ENCODE results near the gene PDILT.
"Not testable (repeated sequence)": the region's sequence is repeated elsewhere in the genome, so short reads cannot be mapped to it uniquely, and the experiment has no call there.

Gene PDILT, protein sequence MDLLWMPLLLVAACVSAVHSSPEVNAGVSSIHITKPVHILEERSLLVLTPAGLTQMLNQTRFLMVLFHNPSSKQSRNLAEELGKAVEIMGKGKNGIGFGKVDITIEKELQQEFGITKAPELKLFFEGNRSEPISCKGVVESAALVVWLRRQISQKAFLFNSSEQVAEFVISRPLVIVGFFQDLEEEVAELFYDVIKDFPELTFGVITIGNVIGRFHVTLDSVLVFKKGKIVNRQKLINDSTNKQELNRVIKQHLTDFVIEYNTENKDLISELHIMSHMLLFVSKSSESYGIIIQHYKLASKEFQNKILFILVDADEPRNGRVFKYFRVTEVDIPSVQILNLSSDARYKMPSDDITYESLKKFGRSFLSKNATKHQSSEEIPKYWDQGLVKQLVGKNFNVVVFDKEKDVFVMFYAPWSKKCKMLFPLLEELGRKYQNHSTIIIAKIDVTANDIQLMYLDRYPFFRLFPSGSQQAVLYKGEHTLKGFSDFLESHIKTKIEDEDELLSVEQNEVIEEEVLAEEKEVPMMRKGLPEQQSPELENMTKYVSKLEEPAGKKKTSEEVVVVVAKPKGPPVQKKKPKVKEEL

DNA sequence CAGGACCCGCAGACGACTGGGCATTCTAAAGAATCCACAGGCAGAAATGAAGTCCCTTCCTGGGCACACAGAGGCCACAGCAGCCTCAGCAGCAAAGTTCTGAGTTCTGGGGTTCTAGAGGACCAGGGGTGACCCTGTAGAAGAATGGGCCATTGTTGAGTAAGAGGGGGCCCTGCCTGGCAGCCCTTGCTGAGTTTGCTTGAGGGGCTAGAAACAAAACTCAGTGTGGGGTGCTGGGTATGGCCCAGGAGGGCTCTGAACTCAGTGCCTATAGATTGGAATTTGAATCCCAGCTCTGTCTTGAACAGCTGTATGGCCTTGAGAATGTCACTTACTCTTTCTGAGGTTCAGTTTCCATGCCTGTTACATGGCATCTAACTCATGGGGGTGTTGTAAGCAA is at the start of gene PDILT:
Gene PDILT, minus strand, starts transcription at position 101 of the 400 bp plus-strand sequence. CDS start 5,437 bp downstream, outside the sequence.
- no peak within 1 kb of the TSS for H3K4me3 ChIP-seq (ENCODE audit: low read depth, low read length)
- no peaks in the 10 kb centered on the region for H3K36me3 ChIP-seq (replicated peaks)
- DNase-seq = no peak
- H3K27me3 ChIP-seq (replicated peaks) = no peaks in the 10 kb centered on the region
- in situ Hi-C loops (cut with HindIII; ENCODE audit: low pct_ligation_motif_present, low sequenced_read_pairs) = no loop called here
- TF ChIP-seq, protein P1, sequence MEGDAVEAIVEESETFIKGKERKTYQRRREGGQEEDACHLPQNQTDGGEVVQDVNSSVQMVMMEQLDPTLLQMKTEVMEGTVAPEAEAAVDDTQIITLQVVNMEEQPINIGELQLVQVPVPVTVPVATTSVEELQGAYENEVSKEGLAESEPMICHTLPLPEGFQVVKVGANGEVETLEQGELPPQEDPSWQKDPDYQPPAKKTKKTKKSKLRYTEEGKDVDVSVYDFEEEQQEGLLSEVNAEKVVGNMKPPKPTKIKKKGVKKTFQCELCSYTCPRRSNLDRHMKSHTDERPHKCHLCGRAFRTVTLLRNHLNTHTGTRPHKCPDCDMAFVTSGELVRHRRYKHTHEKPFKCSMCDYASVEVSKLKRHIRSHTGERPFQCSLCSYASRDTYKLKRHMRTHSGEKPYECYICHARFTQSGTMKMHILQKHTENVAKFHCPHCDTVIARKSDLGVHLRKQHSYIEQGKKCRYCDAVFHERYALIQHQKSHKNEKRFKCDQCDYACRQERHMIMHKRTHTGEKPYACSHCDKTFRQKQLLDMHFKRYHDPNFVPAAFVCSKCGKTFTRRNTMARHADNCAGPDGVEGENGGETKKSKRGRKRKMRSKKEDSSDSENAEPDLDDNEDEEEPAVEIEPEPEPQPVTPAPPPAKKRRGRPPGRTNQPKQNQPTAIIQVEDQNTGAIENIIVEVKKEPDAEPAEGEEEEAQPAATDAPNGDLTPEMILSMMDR (IDR thresholded peaks at IDR 0.05; ENCODE audit: low read depth, low read length, missing control alignments) = no peak
- no peak within 1 kb of the TSS for H3K27ac ChIP-seq

DNA sequence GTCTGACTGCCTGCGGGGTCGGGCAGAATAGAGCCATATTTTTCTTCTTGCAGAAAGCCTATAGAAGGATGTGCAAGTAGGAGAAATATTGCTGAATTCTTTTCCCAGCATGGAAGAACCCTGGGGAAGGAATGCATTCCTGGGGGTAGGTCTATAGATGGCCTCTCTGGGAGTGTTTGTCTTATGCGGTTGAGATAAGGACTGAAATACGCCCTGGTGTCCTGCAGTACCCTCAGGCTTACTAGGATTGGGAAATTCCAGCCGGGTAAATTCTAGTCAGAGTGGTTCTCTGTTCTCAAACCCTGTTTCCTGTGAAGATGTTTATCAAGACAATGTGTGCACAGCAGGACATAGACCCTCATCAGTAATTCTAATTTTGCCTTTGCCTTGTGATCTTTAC is 49.1 kb upstream of the PDILT start:
- H3K4me3 ChIP-seq (ENCODE audit: low read depth, low read length); DNase-seq; H3K27ac ChIP-seq; H3K36me3 ChIP-seq (replicated peaks); H3K27me3 ChIP-seq (replicated peaks); in situ Hi-C loops (cut with HindIII; ENCODE audit: low pct_ligation_motif_present, low sequenced_read_pairs): not testable (repeated sequence)

DNA sequence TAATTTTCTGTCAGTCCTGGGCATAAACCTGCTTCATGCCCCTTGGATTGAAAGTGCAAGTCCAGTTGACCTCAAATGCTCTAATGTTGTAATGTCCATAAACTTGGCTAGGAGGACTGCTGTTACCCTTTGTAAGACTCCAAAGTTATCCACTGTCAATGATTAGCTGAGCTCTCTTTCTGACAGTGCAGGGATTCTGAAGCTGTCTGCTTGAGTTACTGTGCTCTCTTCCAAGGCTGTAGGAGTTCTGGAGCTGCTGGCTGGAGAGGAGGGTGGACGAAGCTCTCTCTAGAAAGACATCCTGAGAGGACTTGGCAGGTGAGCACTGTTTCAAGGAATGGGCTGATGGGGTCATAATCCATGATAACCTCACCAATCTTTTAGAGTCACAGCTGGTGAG is 46.8 kb upstream of the PDILT start, which contains the start of gene ACSM2A:
Gene ACSM2A, plus strand, starts transcription at position 158 of the 400 bp plus-strand sequence. CDS start 8,594 bp downstream, outside the sequence.
- in situ Hi-C loops (cut with HindIII; ENCODE audit: low pct_ligation_motif_present, low sequenced_read_pairs); H3K4me3 ChIP-seq (ENCODE audit: low read depth, low read length); H3K27ac ChIP-seq; H3K36me3 ChIP-seq (replicated peaks); DNase-seq; H3K27me3 ChIP-seq (replicated peaks): not testable (repeated sequence)

DNA sequence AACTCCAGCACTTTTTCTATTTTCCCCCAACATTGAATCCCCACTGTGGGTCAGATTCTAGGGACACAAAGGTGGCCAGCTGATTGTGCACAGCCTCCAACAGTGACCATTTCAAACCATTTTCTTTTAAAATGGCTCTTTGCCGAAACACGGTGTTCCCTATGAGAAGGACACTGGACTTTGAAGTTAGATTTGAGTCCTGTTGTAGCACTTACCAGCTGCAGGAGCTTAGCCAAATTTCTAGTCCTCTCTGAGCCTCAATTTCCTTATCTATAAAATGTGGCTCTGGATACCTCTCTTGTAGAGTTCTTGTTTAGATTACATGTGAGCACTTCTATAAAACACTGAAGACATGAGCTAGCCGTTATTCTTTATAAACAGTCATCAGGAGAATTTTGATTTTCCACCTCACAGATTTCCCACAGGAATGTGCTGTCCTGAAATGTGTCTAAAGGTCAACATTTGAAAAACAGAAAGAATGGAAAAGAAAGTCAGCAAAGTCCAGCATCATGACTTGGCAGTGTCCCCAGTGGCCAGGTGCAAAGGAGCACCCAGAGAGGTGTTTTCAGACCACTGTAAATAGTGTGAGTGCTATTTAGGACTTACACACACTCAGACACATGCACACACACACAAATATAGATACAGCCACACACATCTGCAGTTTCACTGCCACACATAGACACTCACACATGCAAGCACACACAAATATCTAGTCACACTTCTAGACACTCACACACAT is 42.3 kb upstream of the PDILT start:
- H3K36me3 ChIP-seq (replicated peaks); DNase-seq; in situ Hi-C loops (cut with HindIII; ENCODE audit: low pct_ligation_motif_present, low sequenced_read_pairs); H3K27me3 ChIP-seq (replicated peaks); H3K4me3 ChIP-seq (ENCODE audit: low read depth, low read length); H3K27ac ChIP-seq: not testable (repeated sequence)

DNA sequence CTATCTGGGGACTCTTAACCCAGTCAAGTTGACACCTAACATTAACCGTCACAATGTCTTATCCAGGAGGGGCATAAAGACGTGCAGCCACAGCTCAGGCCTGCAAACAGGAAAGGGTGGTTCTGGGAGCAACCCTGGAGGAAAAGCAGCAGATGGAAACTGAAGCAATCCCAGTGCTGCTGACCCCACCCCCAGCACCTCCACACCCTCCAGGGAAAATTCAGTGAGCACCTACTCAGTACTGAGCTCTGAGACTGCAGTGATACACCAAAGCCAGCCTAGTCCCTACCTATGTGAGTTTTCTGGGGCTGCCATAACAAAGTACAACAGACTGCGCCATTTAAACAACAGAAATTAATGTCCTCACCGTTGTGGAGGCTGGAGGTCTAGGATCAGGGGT is 37.3 kb upstream of the PDILT start:
- H3K27ac ChIP-seq; H3K27me3 ChIP-seq (replicated peaks); H3K4me3 ChIP-seq (ENCODE audit: low read depth, low read length); in situ Hi-C loops (cut with HindIII; ENCODE audit: low pct_ligation_motif_present, low sequenced_read_pairs); DNase-seq; H3K36me3 ChIP-seq (replicated peaks): not testable (repeated sequence)

DNA sequence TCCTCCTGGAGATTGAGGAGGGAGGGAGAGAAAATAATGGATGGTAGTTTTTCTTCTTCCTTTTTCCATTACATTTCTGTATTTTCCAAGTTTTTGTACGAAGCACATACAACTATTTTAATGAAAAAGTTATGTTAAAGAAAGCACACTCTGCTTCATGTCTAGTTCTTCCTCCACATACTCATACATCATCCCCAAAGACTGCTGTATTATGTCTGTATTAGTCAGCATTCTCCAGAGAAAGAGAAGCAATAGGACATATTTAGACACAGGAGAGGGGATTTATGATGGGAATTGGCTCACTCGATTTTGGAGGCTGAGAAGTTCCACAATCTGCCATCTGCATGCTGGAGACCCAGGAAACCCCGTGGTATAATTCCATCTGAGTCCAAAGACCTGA is 36.7 kb upstream of the PDILT start:
- Histone ChIP-seq H3K27ac (no peak overlapping the region), H3K4me3 (ENCODE audit: low read depth, low read length) (no peak overlapping the region), H3K36me3 (replicated peaks) (no peaks in the 10 kb centered on the region), H3K27me3 (replicated peaks) (no peaks in the 10 kb centered on the region)
- in situ Hi-C loops (cut with HindIII; ENCODE audit: low pct_ligation_motif_present, low sequenced_read_pairs) = no loop called here
- TF ChIP-seq, protein P1 (IDR thresholded peaks at IDR 0.05; ENCODE audit: low read depth, low read length, missing control alignments) = no peak
- no peak for DNase-seq

DNA sequence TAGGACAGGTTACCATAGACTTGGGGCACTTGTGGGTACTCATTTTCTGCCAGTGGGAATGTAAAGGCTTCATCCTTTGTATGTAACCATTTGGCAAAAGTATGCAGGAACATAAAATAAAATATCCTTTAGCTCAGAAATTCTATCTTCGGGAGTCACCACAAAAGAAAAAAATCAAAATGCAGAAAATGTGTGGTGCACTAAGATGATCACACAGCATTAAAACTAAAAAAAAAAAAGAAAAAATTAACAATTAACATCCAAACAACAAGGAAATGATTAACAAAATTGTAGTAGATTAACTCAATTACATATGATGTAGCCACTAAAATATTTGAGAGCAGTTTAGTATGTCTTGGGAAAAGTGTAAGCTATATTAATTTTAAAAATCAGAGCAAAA is 36.2 kb upstream of the PDILT start:
- in situ Hi-C loops (cut with HindIII; ENCODE audit: low pct_ligation_motif_present, low sequenced_read_pairs); H3K27me3 ChIP-seq (replicated peaks); DNase-seq; H3K36me3 ChIP-seq (replicated peaks); H3K4me3 ChIP-seq (ENCODE audit: low read depth, low read length); H3K27ac ChIP-seq: not testable (repeated sequence)

DNA sequence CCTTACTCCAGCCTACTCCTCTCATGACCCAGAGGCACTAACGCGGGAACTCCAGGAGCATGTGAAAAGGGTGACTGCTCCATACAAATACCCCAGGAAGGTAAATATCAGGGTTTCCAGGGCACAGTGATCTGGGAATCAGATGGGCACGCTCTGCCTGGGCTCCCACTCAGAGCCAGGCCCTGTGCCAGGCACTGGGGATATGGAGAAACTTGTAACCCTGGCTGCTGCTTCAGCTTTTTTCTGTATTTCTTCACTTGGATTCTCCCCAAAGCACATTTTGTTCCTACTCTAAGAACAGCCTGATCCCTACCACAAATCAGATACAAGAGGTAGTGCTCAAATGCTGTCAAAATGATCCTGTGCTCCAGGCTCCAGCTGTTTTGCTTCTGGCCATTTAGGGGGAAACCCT is 35.3 kb upstream of the PDILT start:
- H3K27ac ChIP-seq; H3K36me3 ChIP-seq (replicated peaks); in situ Hi-C loops (cut with HindIII; ENCODE audit: low pct_ligation_motif_present, low sequenced_read_pairs); DNase-seq; H3K27me3 ChIP-seq (replicated peaks); H3K4me3 ChIP-seq (ENCODE audit: low read depth, low read length): not testable (repeated sequence)

DNA sequence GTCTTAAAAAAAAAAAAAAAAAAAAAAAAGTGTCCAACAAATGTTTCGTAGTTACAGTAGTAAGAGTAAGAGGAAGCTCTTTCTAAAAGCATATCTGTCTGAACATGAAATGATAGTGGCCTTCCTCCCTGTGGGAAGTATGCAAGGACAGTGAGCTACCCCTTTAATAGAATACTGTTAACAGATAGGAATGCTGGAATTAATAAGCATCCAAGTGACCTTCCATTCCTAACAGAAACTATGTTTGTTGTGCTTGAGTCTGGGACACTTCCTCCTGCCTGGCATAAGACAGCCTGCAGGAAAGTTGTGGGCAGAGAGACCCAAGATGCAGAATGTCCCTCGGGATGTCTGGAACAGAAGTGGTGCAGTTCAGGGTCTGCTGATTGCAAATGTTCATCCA is 34.4 kb upstream of the PDILT start:
- H3K27ac ChIP-seq; H3K4me3 ChIP-seq (ENCODE audit: low read depth, low read length); in situ Hi-C loops (cut with HindIII; ENCODE audit: low pct_ligation_motif_present, low sequenced_read_pairs); H3K36me3 ChIP-seq (replicated peaks); DNase-seq; H3K27me3 ChIP-seq (replicated peaks): not testable (repeated sequence)
